ENCODE measurements around the gene KRTAP12-1.
"Not testable (repeated sequence)": the region's sequence is repeated elsewhere in the genome, so short reads cannot be mapped to it uniquely, and the experiment has no call there.

Gene KRTAP12-1

GRCh38 chr21:44667612-44668011, 14.4 kb downstream of the KRTAP12-1 start:
- no peak for DNase-seq (ENCODE audit: low spot score)

GRCh38 chr21:44666401-44667320, 15.3 kb downstream of the KRTAP12-1 start, which contains the start of gene KRTAP12-2:
Gene KRTAP12-2, minus strand, starts transcription at chr21:44666927. Its CDS starts 41 bp downstream, at chr21:44666886.
- no peak for DNase-seq (ENCODE audit: low spot score)

DNA sequence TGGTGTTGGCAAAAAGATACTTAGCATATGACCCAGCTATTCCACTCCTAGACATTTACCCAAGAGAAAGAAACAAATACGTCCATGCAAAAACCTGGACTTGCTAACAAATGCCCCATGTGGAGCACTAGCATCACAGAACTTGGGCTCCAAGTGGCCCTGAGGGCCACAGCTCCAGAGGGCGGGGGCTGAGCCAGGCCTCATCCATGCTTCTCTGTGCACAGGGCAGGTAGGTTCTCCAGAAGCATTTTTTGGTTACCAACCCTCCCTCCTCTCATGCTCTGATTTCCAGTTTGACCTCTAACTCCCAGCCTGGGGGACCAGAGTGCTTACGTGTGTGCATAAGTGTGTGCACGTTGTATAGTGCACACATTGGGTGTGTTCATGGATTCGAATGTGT, 17.3 kb downstream of the KRTAP12-1 start:
- no peak for DNase-seq (ENCODE audit: low spot score)

DNA sequence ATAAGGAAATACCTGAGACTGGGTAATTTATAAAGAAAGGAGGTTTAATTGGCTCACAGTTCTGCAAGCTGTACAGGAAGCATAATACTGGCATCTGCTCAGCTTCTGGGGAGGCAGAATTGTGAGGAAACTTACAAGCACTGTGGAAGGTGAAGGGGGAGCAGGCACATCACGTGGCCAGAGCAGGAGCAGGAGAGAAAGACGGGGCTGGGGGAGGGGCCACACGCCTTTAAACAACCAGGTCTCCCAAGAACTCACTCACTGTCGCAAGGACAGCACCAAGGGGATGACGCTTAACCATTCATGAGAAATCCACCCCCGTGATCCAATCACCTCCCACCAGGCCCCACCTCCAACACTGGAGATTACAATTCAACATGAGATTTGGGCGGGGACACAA, 20.4 kb downstream of the KRTAP12-1 start:
- not testable (repeated sequence) for DNase-seq (ENCODE audit: low spot score)

- DNase-seq (ENCODE audit: low spot score) = no peak
Measured at GRCh38 chr21:44658913-44659595, 22.9 kb downstream of the KRTAP12-1 start.

- DNase-seq (ENCODE audit: low spot score) = no peak
Measured at GRCh38 chr21:44658541-44658910, 23.4 kb downstream of the KRTAP12-1 start.

- DNase-seq (ENCODE audit: low spot score) = no peak
Measured at GRCh38 chr21:44657635-44658540, 24.1 kb downstream of the KRTAP12-1 start, which contains the start of gene KRTAP12-3. Gene KRTAP12-3, plus strand, starts transcription at chr21:44657932. Its CDS starts 48 bp downstream, at chr21:44657980.

DNA sequence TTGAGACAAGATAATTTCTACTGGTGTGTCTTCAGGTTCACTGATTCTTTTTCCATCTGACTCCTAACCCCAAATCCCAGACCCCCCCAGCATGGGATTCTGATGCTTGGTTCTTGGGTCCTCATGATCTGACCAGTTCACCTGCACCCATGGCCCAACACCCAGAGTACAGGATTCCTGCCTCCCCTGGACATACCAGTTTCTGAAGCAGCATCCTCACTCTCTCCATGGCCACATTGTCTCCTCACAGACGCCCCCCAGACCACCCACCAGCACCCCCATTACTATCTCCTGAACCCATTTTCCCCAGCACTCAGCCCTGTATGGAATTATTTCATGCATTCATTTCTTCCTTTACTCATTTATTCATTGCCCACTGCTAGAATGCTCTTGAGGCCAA, 25.1 kb downstream of the KRTAP12-1 start:
- DNase-seq (ENCODE audit: low spot score) = no peak

DNA sequence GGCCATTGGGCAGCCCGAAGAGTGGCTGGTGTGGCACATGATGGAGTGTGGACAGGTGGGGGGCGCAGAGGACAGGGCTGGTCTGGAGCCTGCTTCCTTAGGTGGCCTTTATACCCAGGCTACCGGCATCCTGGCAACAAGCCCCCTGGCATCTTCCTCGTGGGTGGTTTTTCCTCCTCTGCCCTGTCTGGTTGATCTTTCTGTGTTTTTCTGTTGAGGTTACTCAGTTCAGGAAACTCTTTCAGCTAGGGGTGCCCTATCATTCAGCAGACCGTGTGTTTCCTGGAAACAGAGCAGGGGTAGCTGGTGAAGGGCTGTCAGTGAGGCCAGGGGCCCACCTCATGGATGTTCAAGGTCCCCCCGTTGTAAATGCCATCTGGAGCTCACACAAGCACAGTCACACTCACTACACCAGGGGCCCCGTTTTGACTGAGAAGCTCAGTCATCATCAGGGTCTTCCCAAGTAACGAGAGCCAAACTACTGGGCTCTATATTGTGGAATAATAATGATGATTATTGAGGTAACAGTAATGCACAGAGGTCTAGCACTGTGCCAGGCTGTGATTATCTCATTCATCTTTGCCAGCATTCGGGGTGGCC, 27.3 kb downstream of the KRTAP12-1 start, which contains the start of gene KRTAP12-4:
Gene KRTAP12-4, minus strand, starts transcription at position 84 of the 600 bp plus-strand sequence. Its CDS starts 45 bp downstream, at position 39.
- no peak for DNase-seq (ENCODE audit: low spot score)

DNA sequence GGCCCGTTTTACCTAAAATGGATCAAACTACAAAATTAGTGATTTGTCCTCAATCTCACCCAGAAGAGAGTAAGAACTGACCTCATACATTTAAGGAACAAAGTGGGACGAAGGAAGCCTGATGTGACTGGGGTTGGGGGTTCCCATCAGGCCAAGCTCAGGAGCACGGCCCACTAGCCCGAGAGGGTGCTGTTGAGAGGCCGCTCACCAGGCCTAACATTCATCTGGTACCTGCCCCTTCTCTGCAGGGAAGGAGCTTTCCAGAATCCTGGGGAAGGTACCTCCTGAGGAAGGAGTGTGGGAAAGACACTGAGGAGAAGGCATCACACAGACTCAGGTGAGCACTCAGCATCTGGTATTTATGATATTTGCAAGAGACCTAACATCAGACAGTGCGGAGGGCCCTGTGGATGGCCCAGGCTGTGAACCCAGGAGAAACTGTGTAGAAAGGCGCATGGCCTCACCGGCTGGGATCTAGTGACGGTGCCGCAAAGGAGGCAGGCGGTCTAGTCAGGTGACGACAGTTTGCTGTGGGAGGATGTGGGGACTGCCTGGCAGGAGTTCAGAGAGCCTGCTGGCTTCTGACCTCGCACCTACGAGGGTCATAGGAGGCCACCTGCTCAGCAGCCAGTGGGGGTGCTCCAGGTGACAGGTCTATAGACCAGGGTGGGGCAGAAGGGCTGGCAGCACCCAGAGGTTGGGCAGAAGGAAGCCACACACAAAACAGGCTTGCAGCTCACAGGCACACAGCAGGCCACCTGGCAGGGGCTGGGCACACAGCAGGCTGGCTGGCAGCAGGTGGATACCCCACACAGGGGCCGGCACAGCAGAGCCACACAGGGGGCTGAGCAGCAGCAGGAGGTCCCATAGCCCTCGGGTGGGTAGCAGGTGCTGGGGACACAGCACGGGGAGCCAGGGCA, 28.0 kb downstream of the KRTAP12-1 start:
- DNase-seq (ENCODE audit: low spot score) = no peak

DNA sequence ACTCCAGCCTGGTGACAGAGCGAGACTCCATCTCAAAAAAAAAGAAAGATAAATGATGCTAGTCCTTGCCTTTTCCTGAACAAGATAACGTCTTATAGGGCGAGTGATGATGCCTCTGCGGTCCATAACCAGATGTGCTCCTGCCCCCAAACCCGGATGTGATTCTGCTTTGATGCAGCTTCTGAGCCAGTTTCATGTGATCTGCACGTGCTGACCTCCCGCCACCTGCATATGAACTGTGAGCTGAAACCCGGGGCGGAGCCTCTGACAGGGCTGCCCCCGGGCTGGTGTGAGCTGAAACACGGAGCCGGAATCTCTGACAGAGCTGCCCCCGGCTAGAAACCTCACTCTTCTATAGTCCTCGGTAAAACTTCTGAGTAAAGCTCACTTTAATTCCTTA, 28.8 kb downstream of the KRTAP12-1 start:
- no peak for DNase-seq (ENCODE audit: low spot score)

- DNase-seq (ENCODE audit: low spot score) = no peak
Measured at GRCh38 chr21:44650973-44651675, 30.8 kb downstream of the KRTAP12-1 start.

GRCh38 chr21:44650265-44650972, 31.5 kb downstream of the KRTAP12-1 start:
- DNase-seq (ENCODE audit: low spot score) = no peak

DNA sequence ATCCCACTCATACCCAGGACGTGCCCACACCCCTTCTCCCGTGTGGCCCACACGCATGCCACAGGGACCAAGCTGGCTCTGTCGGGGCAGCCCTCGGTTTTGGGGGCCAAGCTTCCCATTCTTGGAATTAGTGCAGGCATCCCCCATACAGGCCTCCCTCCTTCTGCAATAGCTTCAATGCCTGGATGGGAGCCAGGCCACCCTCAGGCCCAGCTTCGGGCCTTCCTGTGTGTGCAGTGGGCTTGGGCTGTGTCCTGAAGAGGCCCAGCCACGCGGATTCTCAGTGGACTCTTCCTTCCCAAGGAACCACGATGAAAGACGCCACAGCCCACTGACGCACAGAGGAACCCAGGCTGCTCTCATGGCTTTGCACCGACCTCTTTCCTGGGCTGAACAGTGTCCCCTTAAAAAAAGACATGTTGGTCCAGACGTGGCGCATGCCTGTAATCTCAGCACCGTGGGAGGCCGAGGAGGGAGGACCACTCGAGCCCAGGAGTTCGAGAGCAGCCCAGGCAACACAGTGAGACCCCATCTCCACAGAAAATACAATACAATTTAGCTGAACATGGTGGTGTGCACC, 32.4 kb downstream of the KRTAP12-1 start:
- no peak for DNase-seq (ENCODE audit: low spot score)

DNA sequence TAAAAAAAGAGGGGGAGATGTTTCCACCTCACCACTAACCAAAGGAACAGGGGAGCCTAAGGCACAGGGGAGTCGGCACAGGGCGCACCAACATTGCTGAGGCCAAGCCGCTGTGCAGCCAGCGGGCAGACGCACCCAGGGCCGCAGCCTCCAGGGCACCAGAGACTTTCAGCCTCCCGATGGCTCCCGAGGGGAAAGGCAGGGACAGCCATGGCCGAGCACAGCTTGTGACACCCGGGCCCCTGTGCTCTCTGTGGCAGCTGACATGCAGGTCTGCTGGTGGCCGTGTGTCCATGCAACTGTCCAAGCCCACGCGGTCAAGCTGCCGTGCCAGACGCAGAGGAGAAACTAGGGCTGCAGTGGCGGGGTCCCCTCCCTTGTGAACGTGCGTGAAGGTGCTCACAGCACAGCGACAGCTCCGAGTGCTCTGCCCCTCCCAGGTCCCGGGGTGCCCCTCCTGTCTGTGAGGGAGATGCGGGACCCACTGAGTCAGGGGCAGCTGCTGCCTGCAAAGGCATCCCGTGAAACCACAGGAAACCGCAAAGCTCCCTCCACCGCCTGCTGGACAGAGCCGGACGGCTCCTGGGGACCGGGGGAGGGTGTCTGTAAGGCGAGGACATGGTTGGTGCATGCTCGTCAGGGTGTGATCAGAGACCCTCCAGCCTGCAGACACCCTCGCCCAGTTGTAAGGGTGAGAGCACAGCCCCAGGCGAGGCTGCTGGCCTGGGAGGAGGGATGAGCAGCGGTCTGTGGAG, 33.2 kb downstream of the KRTAP12-1 start:
- no peak for DNase-seq (ENCODE audit: low spot score)

DNA sequence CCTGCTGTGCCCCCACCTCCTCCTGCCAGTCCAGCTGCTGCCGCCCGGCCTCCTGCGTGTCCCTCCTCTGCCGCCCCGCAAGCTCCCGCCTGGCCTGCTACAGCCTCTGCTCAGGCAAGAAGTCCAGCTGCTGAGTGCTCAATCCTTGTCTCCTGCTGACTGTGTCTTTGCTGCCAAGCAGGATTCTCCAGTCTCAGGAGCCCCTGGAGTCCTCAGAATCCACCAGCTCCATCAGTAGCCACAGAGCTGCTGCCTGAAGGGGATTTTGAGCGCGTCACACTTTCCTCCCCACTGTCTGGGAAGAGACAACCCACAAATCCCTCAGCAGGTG, 34.8 kb downstream of the KRTAP12-1 start:
- no peak for DNase-seq (ENCODE audit: low spot score)

DNA sequence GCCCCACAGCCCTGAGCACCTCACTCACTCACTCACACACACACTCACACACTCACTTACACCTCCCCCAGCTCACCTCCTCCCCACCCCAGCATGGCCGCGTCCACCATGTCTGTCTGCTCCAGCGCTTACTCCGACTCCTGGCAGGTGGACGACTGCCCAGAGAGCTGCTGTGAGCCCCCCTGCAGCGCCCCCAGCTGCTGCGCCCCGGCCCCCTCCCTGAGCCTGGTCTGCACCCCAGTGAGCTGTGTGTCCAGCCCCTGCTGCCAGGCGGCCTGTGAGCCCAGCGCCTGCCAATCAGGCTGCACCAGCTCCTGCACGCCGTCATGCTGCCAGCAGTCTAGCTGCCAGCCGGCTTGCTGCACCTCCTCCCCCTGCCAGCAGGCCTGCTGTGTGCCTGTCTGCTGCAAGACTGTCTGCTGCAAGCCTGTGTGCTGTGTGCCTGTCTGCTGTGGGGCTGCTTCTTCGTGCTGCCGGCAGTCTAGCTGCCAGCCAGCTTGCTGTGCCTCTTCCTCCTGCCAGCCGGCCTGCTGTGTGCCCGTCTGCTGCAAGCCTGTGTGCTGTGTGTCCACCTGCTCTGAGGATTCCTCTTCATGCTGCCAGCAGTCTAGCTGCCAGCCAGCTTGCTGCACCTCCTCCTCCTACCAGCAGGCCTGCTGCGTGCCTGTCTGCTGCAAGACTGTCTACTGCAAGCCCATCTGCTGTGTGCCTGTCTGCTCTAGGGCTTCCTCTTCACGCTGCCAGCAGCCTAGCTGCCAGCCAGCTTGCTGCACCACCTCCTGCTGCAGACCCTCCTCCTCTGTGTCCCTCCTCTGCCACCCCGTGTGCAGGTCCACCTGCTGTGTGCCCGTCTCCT, 35.4 kb downstream of the KRTAP12-1 start, which contains the start of gene KRTAP10-11:
Gene KRTAP10-11, plus strand, starts transcription at position 49 of the 856 bp plus-strand sequence. Its CDS starts 45 bp downstream, at position 94.
- not testable (repeated sequence) for DNase-seq (ENCODE audit: low spot score)

Data from AG08396 (cell line).